Activated naive CD8-positive, alpha-beta T cell treated with anti-CD3 and anti-CD28 coated beads, Interleukin-2, amount 10 ng/mL, durations not matched to agents 7 days and 5 days (primary cell): ENCODE measurements around the gene GRPEL2. TPM values are rescaled to one million over a fixed set of nuclear protein-coding genes. Genes with fewer than 3 reads are reported as not detected.
A peak's percentile ranks its signal among the peaks of the same experiment; 100 is the strongest.

ENCODE experiments used
- ATAC-seq: fragments of 150-1000 bp; cut with Tn5 transposase; one replicate; pipeline ENCODE4 v1.10.0; 2021; ENCODE audit warnings: low read depth, moderate library complexity
- POLR2A ChIA-PET: fragments of 350-600 bp; sonication (Branson Sonifier 250); formaldehyde crosslinking; loops from one replicate; lab custom pipeline; 2021; ENCODE audit warnings: antibody characterized with exemption; lab: Charles Lee
- DNase-seq: peaks from one replicate; pipeline ENCODE4 v3.0.0; 2021
- H3K27ac Mint-ChIP-seq: one replicate; pipeline ENCODE4 v1.8.0; 2022; ENCODE audit warnings: mild to moderate bottlenecking, mixed read lengths
- H3K27me3 Mint-ChIP-seq: one replicate; pipeline ENCODE4 v1.8.0; 2022; ENCODE audit warnings: mild to moderate bottlenecking, moderate library complexity, mixed read lengths
- H3K36me3 Mint-ChIP-seq: one replicate; pipeline ENCODE4 v1.8.0; 2021; ENCODE audit warnings: mild to moderate bottlenecking, mixed read lengths
- H3K4me1 Mint-ChIP-seq: one replicate; pipeline ENCODE4 v1.8.0; 2021; ENCODE audit warnings: mixed read lengths
- H3K4me3 Mint-ChIP-seq: one replicate; pipeline ENCODE4 v1.8.0; 2022; ENCODE audit warnings: mild to moderate bottlenecking, moderate library complexity, mixed read lengths
- H3K9me3 Mint-ChIP-seq: one replicate; pipeline ENCODE4 v1.8.0; 2021; ENCODE audit warnings: mixed read lengths
- total RNA-seq, 2 experiments: library from RNA; stranded (reverse); gene quantifications; one replicate each; pipeline ENCODE4 v1.2.3, GENCODE V29; 2021

The GRPEL2 gene
- total RNA-seq, 2 experiments from 2014 or later, result 26.1 to 29.7 TPM

- Mint-ChIP-seq H3K9me3 (no peaks in the 10 kb centered on the region), H3K27me3 (no peaks in the 10 kb centered on the region), H3K4me3 (no peak overlapping the region), H3K4me1 (no peaks in the 10 kb centered on the region), H3K36me3 (no peaks in the 10 kb centered on the region), H3K27ac (no peak overlapping the region)
- no peak for ATAC-seq
- POLR2A ChIA-PET, result no interaction called here
- no peak for DNase-seq
Observed at GRCh38 chr5:149324641-149325040, 20.7 kb upstream of the GRPEL2 start.

GRCh38 chr5:149325166-149325735, 20.0 kb upstream of the GRPEL2 start:
- Mint-ChIP-seq H3K4me1 (no peaks in the 10 kb centered on the region), H3K27me3 (no peaks in the 10 kb centered on the region), H3K27ac (no peak overlapping the region), H3K9me3 (no peaks in the 10 kb centered on the region), H3K36me3 (no peaks in the 10 kb centered on the region), H3K4me3 (no peak overlapping the region)
- ATAC-seq, result no peak
- DNase-seq, result no peak
- POLR2A ChIA-PET, result no interaction called here

GRCh38 chr5:149325894-149326293, 19.4 kb upstream of the GRPEL2 start:
- H3K4me1 Mint-ChIP-seq, result no peaks in the 10 kb centered on the region
- no peak overlapping the region for H3K27ac Mint-ChIP-seq
- ATAC-seq (no peak), DNase-seq (no peak)
- POLR2A ChIA-PET, result no interaction called here
- H3K27me3 Mint-ChIP-seq, result no peaks in the 10 kb centered on the region
- H3K9me3 Mint-ChIP-seq, result no peaks in the 10 kb centered on the region
- no peak overlapping the region for H3K4me3 Mint-ChIP-seq
- no peaks in the 10 kb centered on the region for H3K36me3 Mint-ChIP-seq

- Mint-ChIP-seq H3K9me3 (no peaks in the 10 kb centered on the region), H3K4me1 (no peaks in the 10 kb centered on the region), H3K27me3 (no peaks in the 10 kb centered on the region), H3K36me3 (no peaks in the 10 kb centered on the region), H3K27ac (no peak overlapping the region), H3K4me3 (no peak overlapping the region)
- POLR2A ChIA-PET, result no interaction called here
- DNase-seq, result no peak
- no peak for ATAC-seq
Observed at GRCh38 chr5:149326611-149327010, 18.7 kb upstream of the GRPEL2 start.

- Mint-ChIP-seq H3K9me3 (no peaks in the 10 kb centered on the region), H3K4me3 (no peak overlapping the region), H3K27me3 (peaks cover 3% of the 10 kb centered on the region), H3K36me3 (no peaks in the 10 kb centered on the region), H3K27ac (no peak overlapping the region), H3K4me1 (no peaks in the 10 kb centered on the region)
- DNase-seq (no peak), ATAC-seq (no peak)
- POLR2A ChIA-PET, result no interaction called here
Observed at GRCh38 chr5:149328177-149328576, 17.1 kb upstream of the GRPEL2 start.

- Mint-ChIP-seq H3K4me1 (no peaks in the 10 kb centered on the region), H3K27ac (no peak overlapping the region), H3K36me3 (no peaks in the 10 kb centered on the region), H3K9me3 (no peaks in the 10 kb centered on the region), H3K4me3 (no peak overlapping the region), H3K27me3 (peaks cover 11% of the 10 kb centered on the region)
- POLR2A ChIA-PET, result interaction anchor here (1.3 kb wide), 1 partner anchor 11 kb away, joined by 3 read pairs; the partner anchor contains the start of gene GRPEL2
- no peak for DNase-seq
- ATAC-seq, result no peak
Observed at GRCh38 chr5:149333711-149334443, 11.4 kb upstream of the GRPEL2 start.

GRCh38 chr5:149337736-149338135, 7.6 kb upstream of the GRPEL2 start:
- DNase-seq (no peak), ATAC-seq (no peak)
- POLR2A ChIA-PET, result no interaction called here
- no peak overlapping the region for H3K4me3 Mint-ChIP-seq
- no peak overlapping the region for H3K27ac Mint-ChIP-seq
- H3K36me3 Mint-ChIP-seq, result no peaks in the 10 kb centered on the region
- no peaks in the 10 kb centered on the region for H3K4me1 Mint-ChIP-seq
- no peaks in the 10 kb centered on the region for H3K9me3 Mint-ChIP-seq
- peaks cover 12% of the 10 kb centered on the region for H3K27me3 Mint-ChIP-seq

GRCh38 chr5:149338364-149338763, 6.9 kb upstream of the GRPEL2 start:
- Mint-ChIP-seq H3K4me1 (peaks cover 2% of the 10 kb centered on the region), H3K9me3 (no peaks in the 10 kb centered on the region), H3K27ac (no peak overlapping the region), H3K27me3 (peaks cover 12% of the 10 kb centered on the region), H3K4me3 (no peak overlapping the region), H3K36me3 (no peaks in the 10 kb centered on the region)
- ATAC-seq (no peak), DNase-seq (no peak)
- POLR2A ChIA-PET, result no interaction called here

- peaks cover 12% of the 10 kb centered on the region for H3K27me3 Mint-ChIP-seq
Observed at GRCh38 chr5:149340920-149341319, 4.4 kb upstream of the GRPEL2 start.

GRCh38 chr5:149341876-149342275, 3.4 kb upstream of the GRPEL2 start:
- no peak overlapping the region for H3K27ac Mint-ChIP-seq
- peaks cover 4% of the 10 kb centered on the region for H3K36me3 Mint-ChIP-seq
- H3K4me3 Mint-ChIP-seq, result no peak overlapping the region
- ATAC-seq (no peak), DNase-seq (no peak)
- peaks cover 6% of the 10 kb centered on the region for H3K27me3 Mint-ChIP-seq
- POLR2A ChIA-PET, result interaction anchor here (0.6 to 8.7 kb wide), 2 partner anchors 16 to 29 kb away, joined by 3 to 131 read pairs; partner anchors contain the start of gene PCYOX1L
- peaks cover 16% of the 10 kb centered on the region for H3K4me1 Mint-ChIP-seq
- H3K9me3 Mint-ChIP-seq, result no peaks in the 10 kb centered on the region

More at GRCh38 chr5:149340920-149341319, 4.4 kb upstream of the GRPEL2 start:
- ATAC-seq (no peak), DNase-seq (no peak)
- POLR2A ChIA-PET, result no interaction called here
- no peaks in the 10 kb centered on the region for H3K9me3 Mint-ChIP-seq
- H3K4me1 Mint-ChIP-seq, result peaks cover 15% of the 10 kb centered on the region
- H3K27ac Mint-ChIP-seq, result no peak overlapping the region
- no peaks in the 10 kb centered on the region for H3K36me3 Mint-ChIP-seq
- H3K4me3 Mint-ChIP-seq, result no peak overlapping the region

- peaks cover 3% of the 10 kb centered on the region for H3K27me3 Mint-ChIP-seq
- peaks cover 15% of the 10 kb centered on the region for H3K36me3 Mint-ChIP-seq
- H3K4me1 Mint-ChIP-seq, result peaks cover 36% of the 10 kb centered on the region
- DNase-seq (no peak), ATAC-seq (no peak)
- H3K9me3 Mint-ChIP-seq, result no peaks in the 10 kb centered on the region
- peak overlapping the region; percentile 55 for H3K27ac Mint-ChIP-seq
- H3K4me3 Mint-ChIP-seq, result peak overlapping the region; percentile 47
- POLR2A ChIA-PET, result interaction anchor here (0.7 to 8.7 kb wide), 7 partner anchors 10 to 206 kb away, joined by 3 to 131 read pairs (median 6); partner anchors contain the start of genes CSNK1A1 and PCYOX1L
Observed at GRCh38 chr5:149344151-149344550, 1.1 kb upstream of the GRPEL2 start.

GRCh38 chr5:149345892-149346222, 558 bp downstream of the GRPEL2 start:
- H3K36me3 Mint-ChIP-seq, result peaks cover 31% of the 10 kb centered on the region
- H3K4me3 Mint-ChIP-seq, result peak overlapping the region; percentile 93
- POLR2A ChIA-PET, result interaction anchor here (0.9 to 8.7 kb wide), 7 partner anchors 8 to 204 kb away, joined by 3 to 131 read pairs (median 6); partner anchors contain the start of genes CSNK1A1 and PCYOX1L
- no peaks in the 10 kb centered on the region for H3K9me3 Mint-ChIP-seq
- no peaks in the 10 kb centered on the region for H3K27me3 Mint-ChIP-seq
- DNase-seq, result no peak
- H3K27ac Mint-ChIP-seq, result peak overlapping the region; percentile 92
- H3K4me1 Mint-ChIP-seq, result peaks cover 46% of the 10 kb centered on the region
- ATAC-seq, result peak; percentile 4

- H3K4me1 Mint-ChIP-seq, result peaks cover 63% of the 10 kb centered on the region
- no peaks in the 10 kb centered on the region for H3K9me3 Mint-ChIP-seq
- H3K27ac Mint-ChIP-seq, result peak overlapping the region; percentile 86
- H3K27me3 Mint-ChIP-seq, result no peaks in the 10 kb centered on the region
- POLR2A ChIA-PET, result interaction anchor here (8.7 kb wide), 1 partner anchor 10 kb away, joined by 131 read pairs; the partner anchor contains the start of gene PCYOX1L
- DNase-seq (no peak), ATAC-seq (peak; percentile 21)
- peaks cover 51% of the 10 kb centered on the region for H3K36me3 Mint-ChIP-seq
- peak overlapping the region; percentile 93 for H3K4me3 Mint-ChIP-seq
Observed at GRCh38 chr5:149348518-149348917, 3.2 kb downstream of the GRPEL2 start.

GRCh38 chr5:149349382-149349781, 4.1 kb downstream of the GRPEL2 start:
- Mint-ChIP-seq H3K4me3 (no peak overlapping the region), H3K27me3 (no peaks in the 10 kb centered on the region), H3K36me3 (peaks cover 56% of the 10 kb centered on the region), H3K27ac (peak overlapping the region; percentile 60), H3K9me3 (no peaks in the 10 kb centered on the region), H3K4me1 (peaks cover 64% of the 10 kb centered on the region)
- POLR2A ChIA-PET, result interaction anchor here (8.7 kb wide), 1 partner anchor 9 kb away, joined by 131 read pairs; the partner anchor contains the start of gene PCYOX1L
- no peak for DNase-seq
- ATAC-seq, result no peak
